NCI-H2081 (cell line): ENCODE results near the gene SLC22A8.
A peak's percentile ranks its signal among the peaks of the same experiment; 100 is the strongest.
"Not testable (repeated sequence)": the region's sequence is repeated elsewhere in the genome, so short reads cannot be mapped to it uniquely, and the experiment has no call there.

ENCODE experiments used
- DNase-seq, 2 experiments: peaks; one replicate each; lab custom pipeline; 2025; lab: John Stamatoyannopoulos, UW

Gene SLC22A8

GRCh38 chr11:62985041-62985750, 30.4 kb downstream of the SLC22A8 start:
- DNase-seq, result no peak

GRCh38 chr11:62984451-62984991, 31.1 kb downstream of the SLC22A8 start, which contains the start of gene SLC22A6:
SLC22A6 (minus strand) TSS chr11:62984967; CDS start chr11:62984690, 277 bp downstream.
- DNase-seq, result no peak

- no peak for DNase-seq
These were observed 32.0 kb downstream of the SLC22A8 start for GRCh38 chr11:62983536-62984199.

GRCh38 chr11:62981743-62982142, 33.9 kb downstream of the SLC22A8 start:
- no peak for DNase-seq

GRCh38 chr11:62980133-62980760, 35.4 kb downstream of the SLC22A8 start:
- no peak for DNase-seq

- DNase-seq, result no peak
These were observed 39.5 kb downstream of the SLC22A8 start for GRCh38 chr11:62976109-62976508.

GRCh38 chr11:62974848-62975522, 40.7 kb downstream of the SLC22A8 start:
- peak; percentile 74 to 79 for DNase-seq

- DNase-seq, result no peak
These were observed 50.1 kb downstream of the SLC22A8 start for GRCh38 chr11:62965574-62965973.

GRCh38 chr11:62962391-62962790, 53.2 kb downstream of the SLC22A8 start:
- no peak for DNase-seq

- DNase-seq, result no peak
These were observed 54.5 kb downstream of the SLC22A8 start for GRCh38 chr11:62961017-62961570.

GRCh38 chr11:62959422-62959980, 56.1 kb downstream of the SLC22A8 start:
- DNase-seq, result no peak

- no peak for DNase-seq
These were observed 56.9 kb downstream of the SLC22A8 start for GRCh38 chr11:62958547-62959421.

GRCh38 chr11:62957147-62957546, 58.5 kb downstream of the SLC22A8 start:
- DNase-seq, result no peak

GRCh38 chr11:62954478-62954877, 61.2 kb downstream of the SLC22A8 start:
- no peak for DNase-seq

- no peak for DNase-seq
These were observed 61.8 kb downstream of the SLC22A8 start for GRCh38 chr11:62953811-62954210.

GRCh38 chr11:62948765-62949320, 66.8 kb downstream of the SLC22A8 start:
- DNase-seq, result no peak

GRCh38 chr11:62945538-62945937, 70.1 kb downstream of the SLC22A8 start:
- not testable (repeated sequence) for DNase-seq
